Endothelial cell (in vitro differentiated cells): Measurements from ENCODE around the gene UNKL. TPM values are rescaled to one million over a fixed set of nuclear protein-coding genes. Genes with fewer than 3 reads are reported as not detected.

Experiments used
- DNase-seq: peaks from one replicate; pipeline ENCODE4 v3.0.0; 2021; ENCODE audit warnings: low spot score
- H3K27ac Mint-ChIP-seq: one replicate; pipeline ENCODE4 v1.8.0; 2021; ENCODE audit warnings: mixed read lengths, inconsistent platforms; ENCODE audit not compliant: unreplicated experiment
- H3K27me3 Mint-ChIP-seq: one replicate; pipeline ENCODE4 v1.8.0; 2021; ENCODE audit warnings: mild to moderate bottlenecking, moderate library complexity, mixed read lengths, inconsistent platforms; ENCODE audit not compliant: unreplicated experiment
- H3K36me3 Mint-ChIP-seq: one replicate; pipeline ENCODE4 v1.8.0; 2021; ENCODE audit warnings: mild to moderate bottlenecking, low read depth, mixed read lengths, inconsistent platforms; ENCODE audit not compliant: unreplicated experiment
- H3K4me1 Mint-ChIP-seq: one replicate; pipeline ENCODE4 v1.8.0; 2021; ENCODE audit warnings: mild to moderate bottlenecking, mixed read lengths, inconsistent platforms; ENCODE audit not compliant: unreplicated experiment
- H3K4me3 Mint-ChIP-seq: one replicate; pipeline ENCODE4 v1.8.0; 2021; ENCODE audit warnings: mild to moderate bottlenecking, mixed read lengths, inconsistent platforms; ENCODE audit not compliant: unreplicated experiment
- H3K9me3 Mint-ChIP-seq: one replicate; pipeline ENCODE4 v1.8.0; 2021; ENCODE audit warnings: mixed read lengths, inconsistent platforms; ENCODE audit not compliant: unreplicated experiment
- total RNA-seq: library from RNA; stranded (reverse); fragmentation: NEBNext Ultra II Directional; extraction: Animal tissue kit (Norgen Biotek cat#: 25700); gene quantifications from one replicate; pipeline ENCODE4 v1.2.1, GENCODE V29; 2021; ENCODE audit not compliant: unreplicated experiment
- TF ChIP-seq, protein P1 (sequence below): fragments of 200-600 bp; sonication (generic); IDR thresholded peaks from one replicate; pipeline ENCODE4 v1.5.0; 2021; ENCODE audit warnings: antibody characterized with exemption; ENCODE audit not compliant: unreplicated experiment

UNKL gene
- total RNA-seq, 1 donor from 2014 or later, result 30.3 TPM

DNA sequence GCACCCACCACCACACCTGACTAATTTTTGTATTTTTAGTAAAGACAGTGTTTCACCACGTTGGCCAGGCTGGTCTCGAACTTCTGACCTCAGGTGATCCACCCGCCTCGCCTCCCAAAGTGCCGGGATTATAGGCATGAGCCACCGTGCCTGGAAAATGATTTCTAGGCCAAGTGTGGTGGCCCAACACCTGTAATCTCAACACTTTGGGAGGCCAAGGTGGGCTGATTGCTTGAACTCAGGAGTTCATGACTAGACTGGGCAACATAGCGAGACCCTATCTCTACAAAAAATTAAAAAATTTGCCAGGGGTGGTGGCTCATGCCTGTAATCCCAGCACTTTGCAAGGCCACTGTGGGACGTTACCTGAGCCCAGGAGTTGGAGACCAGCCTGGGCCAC, 92.1 kb downstream of the UNKL start:
- Mint-ChIP-seq H3K27ac (no peak overlapping the region), H3K36me3 (peaks cover 30% of the 10 kb centered on the region), H3K4me1 (no peaks in the 10 kb centered on the region), H3K27me3 (peaks cover 13% of the 10 kb centered on the region), H3K9me3 (no peaks in the 10 kb centered on the region), H3K4me3 (no peak overlapping the region)
- TF ChIP-seq, protein P1, sequence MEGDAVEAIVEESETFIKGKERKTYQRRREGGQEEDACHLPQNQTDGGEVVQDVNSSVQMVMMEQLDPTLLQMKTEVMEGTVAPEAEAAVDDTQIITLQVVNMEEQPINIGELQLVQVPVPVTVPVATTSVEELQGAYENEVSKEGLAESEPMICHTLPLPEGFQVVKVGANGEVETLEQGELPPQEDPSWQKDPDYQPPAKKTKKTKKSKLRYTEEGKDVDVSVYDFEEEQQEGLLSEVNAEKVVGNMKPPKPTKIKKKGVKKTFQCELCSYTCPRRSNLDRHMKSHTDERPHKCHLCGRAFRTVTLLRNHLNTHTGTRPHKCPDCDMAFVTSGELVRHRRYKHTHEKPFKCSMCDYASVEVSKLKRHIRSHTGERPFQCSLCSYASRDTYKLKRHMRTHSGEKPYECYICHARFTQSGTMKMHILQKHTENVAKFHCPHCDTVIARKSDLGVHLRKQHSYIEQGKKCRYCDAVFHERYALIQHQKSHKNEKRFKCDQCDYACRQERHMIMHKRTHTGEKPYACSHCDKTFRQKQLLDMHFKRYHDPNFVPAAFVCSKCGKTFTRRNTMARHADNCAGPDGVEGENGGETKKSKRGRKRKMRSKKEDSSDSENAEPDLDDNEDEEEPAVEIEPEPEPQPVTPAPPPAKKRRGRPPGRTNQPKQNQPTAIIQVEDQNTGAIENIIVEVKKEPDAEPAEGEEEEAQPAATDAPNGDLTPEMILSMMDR, result no peak
- no peak for DNase-seq

DNA sequence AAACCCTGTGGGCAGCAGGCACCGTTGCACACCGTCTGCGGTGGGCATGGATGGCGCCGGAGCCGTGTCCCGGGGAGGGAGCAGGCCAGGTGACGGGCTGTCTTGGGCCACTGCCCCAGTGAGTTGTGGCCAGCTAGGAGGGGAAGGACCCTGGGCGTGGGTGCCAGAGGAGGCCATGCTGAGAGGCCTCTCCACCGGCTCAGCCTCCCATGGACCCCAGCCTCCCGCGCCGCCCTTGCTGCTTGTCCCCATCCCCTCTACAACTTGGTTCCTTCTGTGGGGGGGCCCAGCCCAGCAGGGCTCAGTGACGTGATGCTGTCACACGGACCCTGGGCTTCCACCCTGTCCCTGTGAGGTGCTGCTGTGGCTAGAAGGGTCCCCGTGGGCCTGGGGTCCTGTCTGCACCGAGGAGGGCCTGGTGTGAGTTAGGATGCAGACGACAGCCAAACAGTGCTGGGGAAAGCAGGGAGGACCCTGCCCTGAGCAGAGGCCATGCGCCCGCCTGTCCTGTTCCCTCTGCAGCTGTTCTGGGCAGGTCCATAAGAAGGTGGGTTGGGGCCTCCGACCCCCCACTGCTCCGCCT, 93.8 kb downstream of the UNKL start:
- H3K9me3 Mint-ChIP-seq, result no peaks in the 10 kb centered on the region
- H3K36me3 Mint-ChIP-seq, result peaks cover 39% of the 10 kb centered on the region

DNA sequence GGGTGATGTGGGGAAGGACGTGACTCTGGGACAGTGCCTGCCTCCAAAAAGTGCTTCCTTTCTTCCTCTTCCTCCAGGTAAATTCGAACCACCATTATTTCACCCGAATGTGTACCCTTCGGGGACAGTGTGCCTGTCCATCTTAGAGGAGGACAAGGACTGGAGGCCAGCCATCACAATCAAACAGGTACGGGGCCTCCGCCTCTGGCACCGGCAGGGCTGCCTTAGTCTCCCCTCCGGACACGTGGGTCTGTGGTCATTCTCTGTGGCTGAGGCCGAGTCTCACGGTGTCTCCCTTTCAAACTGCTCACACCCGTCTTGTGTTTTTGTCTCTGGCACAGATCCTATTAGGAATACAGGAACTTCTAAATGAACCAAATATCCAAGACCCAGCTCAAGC, 94.4 kb downstream of the UNKL start:
- no peak for DNase-seq
- H3K27ac Mint-ChIP-seq, result no peak overlapping the region
- no peak overlapping the region for H3K4me3 Mint-ChIP-seq
- no peaks in the 10 kb centered on the region for H3K4me1 Mint-ChIP-seq
- H3K36me3 Mint-ChIP-seq, result peaks cover 39% of the 10 kb centered on the region
- H3K9me3 Mint-ChIP-seq, result no peaks in the 10 kb centered on the region
- peaks cover 9% of the 10 kb centered on the region for H3K27me3 Mint-ChIP-seq
- TF ChIP-seq, protein P1, result no peak

More for the DNA sequence above, 93.8 kb downstream of the UNKL start:
- no peak overlapping the region for H3K27ac Mint-ChIP-seq
- H3K4me1 Mint-ChIP-seq, result no peaks in the 10 kb centered on the region
- TF ChIP-seq, protein P1, result no peak
- no peak for DNase-seq
- peaks cover 9% of the 10 kb centered on the region for H3K27me3 Mint-ChIP-seq
- H3K4me3 Mint-ChIP-seq, result no peak overlapping the region

DNA sequence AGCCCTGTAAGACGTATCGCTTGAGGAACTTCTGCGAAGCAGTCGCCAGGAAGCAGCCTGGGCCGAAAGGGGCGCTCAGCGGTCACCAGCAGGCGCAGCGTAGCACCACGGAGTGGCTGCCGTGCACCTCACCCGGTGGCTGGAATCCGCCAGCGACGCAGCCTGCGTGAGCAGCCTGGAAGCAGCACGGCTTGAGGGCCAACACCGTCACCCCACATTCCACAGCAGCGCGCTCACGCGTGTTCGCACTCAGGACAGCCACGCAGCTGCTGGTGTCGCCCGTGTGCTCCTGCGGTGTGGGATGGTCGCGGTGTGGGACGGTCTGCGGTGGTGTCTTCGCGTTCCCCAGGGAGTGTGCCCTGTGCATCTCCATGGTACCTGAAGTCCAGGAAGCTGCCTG, 95.5 kb downstream of the UNKL start:
- Mint-ChIP-seq H3K36me3 (peaks cover 39% of the 10 kb centered on the region), H3K27ac (no peak overlapping the region), H3K4me1 (no peaks in the 10 kb centered on the region), H3K9me3 (no peaks in the 10 kb centered on the region), H3K4me3 (peak overlapping the region; percentile 42), H3K27me3 (peaks cover 9% of the 10 kb centered on the region)
- TF ChIP-seq, protein P1, result no peak
- DNase-seq, result no peak

DNA sequence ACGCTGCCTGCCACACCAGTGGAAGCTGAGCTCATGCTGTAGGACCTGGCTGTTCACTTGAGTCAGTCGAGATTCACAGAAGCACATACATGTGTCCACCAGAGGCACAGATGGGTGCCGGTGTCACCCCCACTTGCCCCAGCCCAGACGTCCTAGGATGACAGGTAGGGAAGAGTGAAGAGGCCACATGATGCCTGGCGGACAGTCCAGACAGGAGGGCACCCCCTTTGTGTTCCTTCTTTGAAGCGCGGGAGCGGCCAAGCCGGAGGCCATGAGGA, 96.3 kb downstream of the UNKL start:
- DNase-seq, result no peak
- peaks cover 9% of the 10 kb centered on the region for H3K27me3 Mint-ChIP-seq
- no peaks in the 10 kb centered on the region for H3K4me1 Mint-ChIP-seq
- H3K27ac Mint-ChIP-seq, result peak overlapping the region; percentile 42
- peaks cover 39% of the 10 kb centered on the region for H3K36me3 Mint-ChIP-seq
- H3K4me3 Mint-ChIP-seq, result peak overlapping the region; percentile 51
- no peaks in the 10 kb centered on the region for H3K9me3 Mint-ChIP-seq
- TF ChIP-seq, protein P1, result no peak
